PC-3 (cell line): Measurements from ENCODE around the gene DPM1.

Experiments used
- EZH2phosphoT487 ChIP-seq: fragments of 300-600 bp; sonication (generic); IDR thresholded peaks from 2 replicates; pipeline ENCODE4 v1.6.1; 2018; ENCODE audit warnings: mild to moderate bottlenecking, antibody characterized with exemption, low read length, borderline replicate concordance
- TF ChIP-seq, protein P1 (sequence below): fragments of 300-600 bp; sonication (generic); conservative IDR thresholded peaks from 2 replicates; pipeline ENCODE4 v1.5.1; 2017; ENCODE audit warnings: antibody characterized with exemption, low read depth, mild to moderate bottlenecking, low read length

GRCh38 chr20:50981714-50982048 is 23.3 kb upstream of the DPM1 start:
- TF ChIP-seq EZH2phosphoT487: no peak
- TF ChIP-seq, protein P1, sequence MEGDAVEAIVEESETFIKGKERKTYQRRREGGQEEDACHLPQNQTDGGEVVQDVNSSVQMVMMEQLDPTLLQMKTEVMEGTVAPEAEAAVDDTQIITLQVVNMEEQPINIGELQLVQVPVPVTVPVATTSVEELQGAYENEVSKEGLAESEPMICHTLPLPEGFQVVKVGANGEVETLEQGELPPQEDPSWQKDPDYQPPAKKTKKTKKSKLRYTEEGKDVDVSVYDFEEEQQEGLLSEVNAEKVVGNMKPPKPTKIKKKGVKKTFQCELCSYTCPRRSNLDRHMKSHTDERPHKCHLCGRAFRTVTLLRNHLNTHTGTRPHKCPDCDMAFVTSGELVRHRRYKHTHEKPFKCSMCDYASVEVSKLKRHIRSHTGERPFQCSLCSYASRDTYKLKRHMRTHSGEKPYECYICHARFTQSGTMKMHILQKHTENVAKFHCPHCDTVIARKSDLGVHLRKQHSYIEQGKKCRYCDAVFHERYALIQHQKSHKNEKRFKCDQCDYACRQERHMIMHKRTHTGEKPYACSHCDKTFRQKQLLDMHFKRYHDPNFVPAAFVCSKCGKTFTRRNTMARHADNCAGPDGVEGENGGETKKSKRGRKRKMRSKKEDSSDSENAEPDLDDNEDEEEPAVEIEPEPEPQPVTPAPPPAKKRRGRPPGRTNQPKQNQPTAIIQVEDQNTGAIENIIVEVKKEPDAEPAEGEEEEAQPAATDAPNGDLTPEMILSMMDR: peak; percentile 29; the same call in 1 of the 2 replicates
